ENCODE data around the gene ZNF492.

DNA sequence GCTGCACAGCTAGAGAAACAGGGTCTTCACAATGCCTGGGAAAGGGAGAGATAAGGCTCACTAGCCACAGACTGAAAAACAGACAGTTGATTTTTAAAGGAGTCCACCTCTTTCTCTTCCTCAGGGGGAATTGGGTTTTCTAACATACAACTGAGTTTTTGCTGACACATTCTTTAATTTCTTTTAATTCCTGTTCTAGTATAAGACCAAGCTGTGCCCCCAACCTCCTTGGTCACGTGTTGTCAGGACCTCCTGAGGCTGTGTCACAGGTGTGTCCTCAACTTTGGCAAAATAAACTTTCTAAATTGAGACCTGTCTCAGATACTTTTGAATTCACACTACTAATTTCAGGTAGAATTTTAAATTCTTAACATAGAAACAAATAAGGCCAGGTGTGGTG, 12.1 kb upstream of the ZNF492 start:
- TF ChIP-seq NFXL1 (CRISPR knock-in tag; IDR thresholded peaks at IDR 0.05): no peak
- no peak for TF ChIP-seq PCBP2 (IDR thresholded peaks at IDR 0.05; ENCODE audit: low read depth, low read length, poor library complexity, severe bottlenecking)
- no peak for TF ChIP-seq NR2C2 (CRISPR knock-in tag; IDR thresholded peaks at IDR 0.05)
- TF ChIP-seq NR2C2 (tag; IDR thresholded peaks at IDR 0.05): no peak
- TF ChIP-seq, protein P1, sequence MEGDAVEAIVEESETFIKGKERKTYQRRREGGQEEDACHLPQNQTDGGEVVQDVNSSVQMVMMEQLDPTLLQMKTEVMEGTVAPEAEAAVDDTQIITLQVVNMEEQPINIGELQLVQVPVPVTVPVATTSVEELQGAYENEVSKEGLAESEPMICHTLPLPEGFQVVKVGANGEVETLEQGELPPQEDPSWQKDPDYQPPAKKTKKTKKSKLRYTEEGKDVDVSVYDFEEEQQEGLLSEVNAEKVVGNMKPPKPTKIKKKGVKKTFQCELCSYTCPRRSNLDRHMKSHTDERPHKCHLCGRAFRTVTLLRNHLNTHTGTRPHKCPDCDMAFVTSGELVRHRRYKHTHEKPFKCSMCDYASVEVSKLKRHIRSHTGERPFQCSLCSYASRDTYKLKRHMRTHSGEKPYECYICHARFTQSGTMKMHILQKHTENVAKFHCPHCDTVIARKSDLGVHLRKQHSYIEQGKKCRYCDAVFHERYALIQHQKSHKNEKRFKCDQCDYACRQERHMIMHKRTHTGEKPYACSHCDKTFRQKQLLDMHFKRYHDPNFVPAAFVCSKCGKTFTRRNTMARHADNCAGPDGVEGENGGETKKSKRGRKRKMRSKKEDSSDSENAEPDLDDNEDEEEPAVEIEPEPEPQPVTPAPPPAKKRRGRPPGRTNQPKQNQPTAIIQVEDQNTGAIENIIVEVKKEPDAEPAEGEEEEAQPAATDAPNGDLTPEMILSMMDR (IDR thresholded peaks at IDR 0.05 in 2 of 3, conservative IDR thresholded peaks at IDR 0.05 in 1 of 3; ENCODE audit: insufficient read depth in 2 of 3, low read depth in 1 of 3, low read length in 3 of 3): no peak
- no peak for TF ChIP-seq EP300 (IDR thresholded peaks at IDR 0.05; ENCODE audit: low read length)
- no peak for TF ChIP-seq HCFC1 (IDR thresholded peaks at IDR 0.05; ENCODE audit: low read depth, low read length)
- TF ChIP-seq MAFK (IDR thresholded peaks at IDR 0.05; ENCODE audit: low read length): no peak
- no peak for TF ChIP-seq ATF2 (CRISPR knock-in tag; IDR thresholded peaks at IDR 0.05)

All from K562 (cell line).